H1 (cell line): ENCODE data around the gene CNOT6. TPM values are rescaled to one million over a fixed set of nuclear protein-coding genes. Genes with fewer than 3 reads are reported as not detected.

Source experiments
- SP2 ChIP-seq: IDR thresholded peaks from 2 replicates; pipeline ENCODE4 v1.6.1; 2012; ENCODE audit warnings: mild to moderate bottlenecking, low read length, inconsistent platforms
- polyA plus RNA-seq, 7 experiments: library from polyadenylated mRNA; depleted of rRNA in 3 of 7; stranded (reverse) in 5 of 7; unstranded in 2 of 7; fragments of >200 nt in 5 of 7; fragments of 200-250 nt in 2 of 7; gene quantifications; 1 replicate in 5 of 7; 2 replicates in 1 of 7; 4 replicates in 1 of 7; pipeline versions ENCODE4 v1.2.1 to v1.2.3, GENCODE V29; 2011 to 2013; ENCODE audit warnings: missing spikeins in 2 of 7, mixed read lengths in 2 of 7
- total RNA-seq: library from RNA; stranded (reverse); fragmentation: NEBNext Ultra II Directional; extraction: Animal tissue kit (Norgen Biotek cat#: 25700); gene quantifications from 2 replicates; pipeline ENCODE4 v1.2.1, GENCODE V29; 2021

Gene CNOT6
- total and polyA plus RNA-seq, 2 of the 8 experiments (the other 6 are each of a cell fraction or from before 2014, with no cell fraction given), result 10.7 to 45.4 TPM

- TF ChIP-seq SP2, result no peak
These were observed 102.6 kb downstream of the CNOT6 start (continued) for GRCh38 chr5:180596668-180597231.
